Endothelial cell of umbilical vein (primary cell): Measurements from ENCODE around the gene RHOG. TPM values are rescaled to one million over a fixed set of nuclear protein-coding genes. Genes with fewer than 3 reads are reported as not detected.
"Not testable (repeated sequence)": the region's sequence is repeated elsewhere in the genome, so short reads cannot be mapped to it uniquely, and the experiment has no call there.

ENCODE experiments used
- BruUV-seq: library from RNA; stranded (reverse); fragments of 400-500 nt; replicated peaks from 2 replicates; lab custom pipeline; 2021; lab: Mats Ljungman, UMichigan
- CTCF ChIA-PET: fragments of 300-600, 350-600 bp; sonication (Branson Sonifier 250); formaldehyde crosslinking; loops from one replicate; lab custom pipeline; 2021; ENCODE audit warnings: antibody characterized with exemption, inconsistent platforms; lab: Charles Lee
- POLR2A ChIA-PET: fragments of 300-600, 350-600 bp; sonication (Branson Sonifier 250); formaldehyde crosslinking; loops from one replicate; lab custom pipeline; 2021; ENCODE audit warnings: antibody characterized with exemption, inconsistent platforms; lab: Charles Lee
- DNase-seq: peaks from one replicate; pipeline ENCODE4 v3.0.0-alpha.2; 2011; ENCODE audit warnings: low read depth, low spot score
- FAIRE-seq: peaks from 2 replicates; lab custom pipeline; 2011; peaks lifted over from hg19 to GRCh38; lab: Jason Lieb, UNC
- H2AFZ ChIP-seq: 2 replicates; pipeline ENCODE4 v1.6.0; 2012; ENCODE audit warnings: low read depth, low read length, control low read depth, inconsistent platforms
- H3K27ac ChIP-seq: 2 replicates; pipeline ENCODE4 v1.5.1; 2011; ENCODE audit warnings: low read depth, mild to moderate bottlenecking, control low read depth, low read length, moderate library complexity; ENCODE audit not compliant: insufficient read depth
- H3K27me3 ChIP-seq, 2 experiments: 2 replicates each; pipeline versions ENCODE4 v1.6.0 to v1.6.1; 2011; ENCODE audit warnings: low read length in 2 of 2, mixed read lengths in 1 of 2; ENCODE audit not compliant: control insufficient read depth in 2 of 2, insufficient read depth in 2 of 2
- H3K36me3 ChIP-seq, 2 experiments: 2 replicates in 1 of 2; 3 replicates in 1 of 2; pipeline ENCODE4 v1.5.1; 2011; ENCODE audit warnings: low read length in 2 of 2, mild to moderate bottlenecking in 1 of 2, moderate library complexity in 1 of 2; ENCODE audit not compliant: control insufficient read depth in 2 of 2, insufficient read depth in 2 of 2; ENCODE audit errors: extremely low read depth in 1 of 2
- H3K4me1 ChIP-seq: 3 replicates; pipeline ENCODE4 v1.5.1; 2011; ENCODE audit warnings: mild to moderate bottlenecking, low read length; ENCODE audit not compliant: control insufficient read depth, insufficient read depth; ENCODE audit errors: extremely low read depth
- H3K4me2 ChIP-seq: 2 replicates; pipeline ENCODE4 v1.6.1; 2011; ENCODE audit warnings: low read length, control low read depth, mixed read lengths; ENCODE audit not compliant: insufficient read depth
- H3K4me3 ChIP-seq, 3 experiments: fragments of 200-600 bp in 1 of 3; sonication (generic), shearing (Covaris generic) in 1 of 3; replicated peaks in 1 of 3; 2 replicates each; pipeline ENCODE4 v1.5.1; 2011 to 2016; ENCODE audit warnings: control low read depth in 3 of 3, low read length in 3 of 3, mild to moderate bottlenecking in 2 of 3, inconsistent platforms in 1 of 3, low read depth in 1 of 3, moderate library complexity in 1 of 3; ENCODE audit not compliant: insufficient read depth in 1 of 3
- H3K79me2 ChIP-seq: 2 replicates; pipeline ENCODE4 v1.6.0; 2012; ENCODE audit warnings: low read length, inconsistent platforms; ENCODE audit not compliant: control insufficient read depth, insufficient read depth
- H3K9ac ChIP-seq: replicated peaks from 2 replicates; pipeline ENCODE3; 2011; ENCODE audit warnings: low read length, control low read depth; ENCODE audit not compliant: insufficient read depth; ENCODE audit errors: extremely low read depth
- H3K9me1 ChIP-seq: replicated peaks from 3 replicates; pipeline ENCODE4 v1.6.0; 2011; ENCODE audit warnings: mild to moderate bottlenecking, low read length; ENCODE audit not compliant: control insufficient read depth, insufficient read depth; ENCODE audit errors: extremely low read depth
- H3K9me3 ChIP-seq: replicated peaks from 2 replicates; pipeline ENCODE4 v1.5.1; 2012; ENCODE audit warnings: low read length, inconsistent platforms; ENCODE audit not compliant: control insufficient read depth, insufficient read depth
- H4K20me1 ChIP-seq: replicated peaks from 2 replicates; pipeline ENCODE3; 2011; ENCODE audit warnings: mild to moderate bottlenecking, low read length; ENCODE audit not compliant: control insufficient read depth, insufficient read depth; ENCODE audit errors: extremely low read depth
- dilution Hi-C: fragments of 300-500 bp; cut with MboI; formaldehyde crosslinking; loops from one replicate; pipeline ENCODE4 v1.15.0; 2019; ENCODE audit warnings: low sequenced_read_pairs; ENCODE audit not compliant: extremely low pct_ligation_motif_present
- intact Hi-C: fragments of 100-400 bp; cut with micrococcal nuclease; formaldehyde crosslinking; loops from one replicate; pipeline ENCODE4 v1.10.0; 2022
- polyA plus RNA-seq, 4 experiments: library from polyadenylated mRNA; depleted of rRNA in 3 of 4; stranded (reverse) in 3 of 4; unstranded in 1 of 4; fragments of >200 nt; gene quantifications; 2 replicates each; pipeline versions ENCODE4 v1.2.1 to v1.2.3, GENCODE V29; 2011 to 2012; ENCODE audit warnings: missing spikeins in 1 of 4
- total RNA-seq: library from RNA; stranded (reverse); gene quantifications from 2 replicates; pipeline ENCODE4 v1.2.3, GENCODE V29; 2021
- TF ChIP-seq, protein P1 (sequence below): IDR thresholded peaks from 2 replicates; pipeline ENCODE4 v1.6.1; 2011; ENCODE audit not compliant: insufficient read depth, insufficient read length

Gene RHOG
- total and polyA plus RNA-seq, 2 donors (not counting 3 experiments of a cell fraction or from before 2014, with no cell fraction given), result 69.0 to 119 TPM

DNA sequence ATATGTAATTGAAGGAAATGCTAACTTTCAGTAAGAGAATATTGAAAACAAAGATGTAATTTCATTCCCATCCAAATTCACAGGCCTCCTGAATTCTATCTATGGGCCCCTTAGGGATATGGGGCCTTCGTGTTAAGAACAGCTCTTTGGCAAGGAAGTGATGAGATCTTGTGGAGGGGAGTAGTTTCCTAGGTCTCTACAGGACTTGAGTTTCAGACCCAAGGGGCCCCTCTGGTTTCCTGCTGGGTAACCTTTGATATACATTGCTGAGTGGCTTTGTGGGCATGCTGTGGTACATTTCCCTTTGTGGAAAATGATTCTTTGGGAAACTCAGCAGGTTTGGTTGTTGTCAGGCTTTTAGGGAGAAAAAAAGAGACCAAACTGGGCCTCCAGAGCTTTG, 20.9 kb upstream of the RHOG start:
- FAIRE-seq (no peak), DNase-seq (no peak)
- H3K27ac ChIP-seq, result no peak overlapping the region
- H3K4me3 ChIP-seq, result no peak overlapping the region
- peaks cover 31% of the 10 kb centered on the region for H3K4me1 ChIP-seq
- no TSS peak for BruUV-seq
- H3K4me2 ChIP-seq, result no peak overlapping the region
- ChIA-PET CTCF (interaction anchor here (0.6 to 4.2 kb wide), 2 partner anchors 12 to 212 kb away, joined by 3 to 22 read pairs; no protein-coding TSS in a partner anchor), POLR2A (no interaction called here)
- no peak overlapping the region for H2AFZ ChIP-seq
- H3K9me1 ChIP-seq, result no peaks in the 10 kb centered on the region
- intact Hi-C loops, result no loop called here
- peaks cover 9% of the 10 kb centered on the region for H3K79me2 ChIP-seq
- dilution Hi-C loops, result loop anchor here (25.0 kb wide), 1 partner anchor 201 kb away; no protein-coding TSS in a partner anchor
- no peaks in the 10 kb centered on the region for H3K27me3 ChIP-seq
- H3K9ac ChIP-seq, result no peak overlapping the region
- H3K9me3 ChIP-seq, result no peaks in the 10 kb centered on the region
- H4K20me1 ChIP-seq, result no peaks in the 10 kb centered on the region
- TF ChIP-seq, protein P1, sequence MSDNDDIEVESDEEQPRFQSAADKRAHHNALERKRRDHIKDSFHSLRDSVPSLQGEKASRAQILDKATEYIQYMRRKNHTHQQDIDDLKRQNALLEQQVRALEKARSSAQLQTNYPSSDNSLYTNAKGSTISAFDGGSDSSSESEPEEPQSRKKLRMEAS, result no peak
- no peaks in the 10 kb centered on the region for H3K36me3 ChIP-seq

DNA sequence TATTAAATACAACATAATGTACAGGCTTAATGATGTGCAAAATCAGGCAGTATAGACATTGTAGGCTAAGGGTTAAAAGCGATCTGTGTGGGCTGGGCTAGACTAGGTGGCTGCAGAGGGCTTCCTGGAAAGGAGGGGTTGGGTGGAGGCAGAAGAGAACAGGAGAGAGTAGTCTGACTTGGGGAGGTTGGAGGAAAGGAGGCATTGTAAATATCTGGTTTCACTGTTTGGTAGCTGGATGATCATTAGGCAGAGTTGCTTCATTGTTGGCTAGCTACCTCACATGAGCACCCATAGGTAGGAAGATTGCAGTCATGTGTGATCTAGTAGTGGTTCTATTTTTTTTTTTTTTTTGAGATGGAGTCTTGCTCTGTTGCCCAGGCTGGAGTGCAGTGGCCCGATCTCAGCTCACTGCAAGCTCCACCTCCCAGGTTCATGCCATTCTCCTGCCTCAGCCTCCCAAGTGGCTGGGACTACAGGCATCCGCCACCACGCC, 20.2 kb upstream of the RHOG start:
- dilution Hi-C loops, result loop anchor here (25.0 kb wide), 1 partner anchor 201 kb away; no protein-coding TSS in a partner anchor
- H2AFZ ChIP-seq, H4K20me1 ChIP-seq, H3K4me3 ChIP-seq, H3K27me3 ChIP-seq, DNase-seq, H3K9me3 ChIP-seq, POLR2A ChIA-PET, H3K27ac ChIP-seq, H3K9me1 ChIP-seq, FAIRE-seq, BruUV-seq, intact Hi-C loops, H3K36me3 ChIP-seq, H3K4me2 ChIP-seq, H3K9ac ChIP-seq: not testable (repeated sequence)
- Histone ChIP-seq H3K4me1 (peaks cover 30% of the 10 kb centered on the region), H3K79me2 (peaks cover 16% of the 10 kb centered on the region)
- CTCF ChIA-PET, result interaction anchor here (0.6 to 4.2 kb wide), 2 partner anchors 12 to 212 kb away, joined by 3 to 22 read pairs; no protein-coding TSS in a partner anchor
